Coronary artery (tissue), 2 donors: ENCODE results near the gene ARL15.

Experiments
- DNase-seq: peaks from one replicate; pipeline ENCODE4 v3.0.0-alpha.2; 2017; ENCODE audit warnings: low spot score
- H3K27ac ChIP-seq, 2 donors: fragments of 200-600 bp; sonication (generic); one replicate each; pipeline ENCODE4 v1.5.1; 2016 to 2019
- H3K4me3 ChIP-seq: fragments of 200-600 bp; sonication (generic); 2 replicates; pipeline ENCODE4 v1.5.1; 2016; ENCODE audit warnings: mild to moderate bottlenecking, moderate library complexity
- TF ChIP-seq, protein P1 (sequence below): fragments of 200-600 bp; sonication (generic); IDR thresholded peaks from one replicate; pipeline ENCODE4 v1.5.1; 2019; ENCODE audit warnings: antibody characterized with exemption

Gene ARL15

DNA sequence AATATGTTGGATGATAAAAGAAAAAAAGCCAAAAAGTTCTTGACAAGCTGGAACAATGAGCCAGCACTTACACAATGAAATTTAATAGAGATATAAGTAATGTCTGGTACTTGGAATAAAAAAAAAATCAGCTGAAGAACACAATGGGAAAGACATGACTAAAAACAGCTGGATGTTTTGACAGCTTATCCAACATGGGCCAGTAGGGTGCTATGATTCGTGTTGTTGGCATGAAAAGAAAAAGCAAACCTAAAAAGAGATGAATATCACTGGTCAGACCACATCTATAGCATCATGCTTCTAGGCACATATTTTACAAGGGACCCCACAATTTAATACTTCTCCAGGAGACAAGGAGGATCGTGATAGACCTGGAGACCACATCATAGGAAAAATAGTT is 175.3 kb downstream of the ARL15 start:
- TF ChIP-seq, protein P1, sequence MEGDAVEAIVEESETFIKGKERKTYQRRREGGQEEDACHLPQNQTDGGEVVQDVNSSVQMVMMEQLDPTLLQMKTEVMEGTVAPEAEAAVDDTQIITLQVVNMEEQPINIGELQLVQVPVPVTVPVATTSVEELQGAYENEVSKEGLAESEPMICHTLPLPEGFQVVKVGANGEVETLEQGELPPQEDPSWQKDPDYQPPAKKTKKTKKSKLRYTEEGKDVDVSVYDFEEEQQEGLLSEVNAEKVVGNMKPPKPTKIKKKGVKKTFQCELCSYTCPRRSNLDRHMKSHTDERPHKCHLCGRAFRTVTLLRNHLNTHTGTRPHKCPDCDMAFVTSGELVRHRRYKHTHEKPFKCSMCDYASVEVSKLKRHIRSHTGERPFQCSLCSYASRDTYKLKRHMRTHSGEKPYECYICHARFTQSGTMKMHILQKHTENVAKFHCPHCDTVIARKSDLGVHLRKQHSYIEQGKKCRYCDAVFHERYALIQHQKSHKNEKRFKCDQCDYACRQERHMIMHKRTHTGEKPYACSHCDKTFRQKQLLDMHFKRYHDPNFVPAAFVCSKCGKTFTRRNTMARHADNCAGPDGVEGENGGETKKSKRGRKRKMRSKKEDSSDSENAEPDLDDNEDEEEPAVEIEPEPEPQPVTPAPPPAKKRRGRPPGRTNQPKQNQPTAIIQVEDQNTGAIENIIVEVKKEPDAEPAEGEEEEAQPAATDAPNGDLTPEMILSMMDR = no peak
- no peak for DNase-seq
- no peak overlapping the region for H3K4me3 ChIP-seq
- no peak overlapping the region for H3K27ac ChIP-seq

DNA sequence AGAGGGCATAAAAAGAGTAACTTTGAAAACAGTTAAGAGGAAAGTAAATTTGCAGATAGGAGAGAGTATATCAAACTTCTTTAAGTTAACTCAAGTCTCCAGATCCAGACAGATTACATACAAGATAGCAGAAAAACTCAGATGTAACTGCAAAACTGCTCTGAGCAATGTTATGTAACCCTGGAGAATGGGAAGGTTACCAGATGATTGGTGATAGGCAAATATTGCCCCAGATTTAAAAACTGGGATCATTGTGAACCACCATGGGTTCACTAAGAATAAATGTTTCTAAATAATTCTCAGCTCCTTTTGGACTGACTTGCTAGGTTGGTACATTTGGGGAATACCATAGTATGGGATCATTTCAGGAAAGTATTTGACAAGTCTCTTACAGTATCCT is 176.5 kb downstream of the ARL15 start:
- H3K4me3 ChIP-seq = no peak overlapping the region
- DNase-seq = no peak
- TF ChIP-seq, protein P1 = no peak
- no peak overlapping the region for H3K27ac ChIP-seq

DNA sequence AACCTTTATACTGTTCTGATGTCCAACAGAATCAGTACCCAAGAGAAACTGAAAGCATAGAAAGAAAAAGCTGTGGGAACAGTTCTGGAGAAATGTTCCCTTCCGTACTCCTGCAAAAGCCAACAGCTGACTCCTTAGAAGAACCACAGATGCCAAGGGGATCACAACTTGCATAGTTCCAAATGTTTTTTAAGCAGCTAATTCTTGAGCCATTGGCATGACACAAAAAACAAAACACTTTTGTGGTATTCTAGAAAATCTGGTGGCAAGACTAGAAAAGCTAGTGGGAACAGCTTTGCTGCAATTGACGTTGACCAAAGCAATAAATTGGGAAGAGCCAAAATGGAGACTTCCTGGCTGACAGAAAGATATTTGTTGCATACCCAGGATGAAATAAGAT is 189.9 kb downstream of the ARL15 start:
- H3K27ac ChIP-seq = no peak overlapping the region
- TF ChIP-seq, protein P1 = no peak
- H3K4me3 ChIP-seq = no peak overlapping the region
- DNase-seq = no peak

DNA sequence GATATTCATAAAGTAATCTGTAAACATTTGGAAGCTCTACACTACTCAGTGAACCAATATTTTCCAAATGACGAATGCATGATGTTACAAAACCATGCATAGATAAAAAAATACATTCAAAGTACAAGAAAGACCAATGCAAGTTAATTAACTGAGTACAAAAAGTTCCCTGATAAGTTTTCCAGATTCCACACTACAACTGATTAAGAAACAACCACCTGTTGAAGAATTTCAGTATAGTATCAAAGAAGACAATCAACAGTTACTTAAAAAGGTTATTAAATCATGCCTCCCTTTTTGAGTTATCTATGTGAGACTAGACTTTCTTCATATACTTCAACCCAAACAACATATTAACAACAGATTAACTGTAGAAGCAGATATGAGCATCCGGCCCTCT is 192.4 kb downstream of the ARL15 start:
- TF ChIP-seq, protein P1 = no peak
- Histone ChIP-seq H3K4me3 (no peak overlapping the region), H3K27ac (no peak overlapping the region)
- no peak for DNase-seq

DNA sequence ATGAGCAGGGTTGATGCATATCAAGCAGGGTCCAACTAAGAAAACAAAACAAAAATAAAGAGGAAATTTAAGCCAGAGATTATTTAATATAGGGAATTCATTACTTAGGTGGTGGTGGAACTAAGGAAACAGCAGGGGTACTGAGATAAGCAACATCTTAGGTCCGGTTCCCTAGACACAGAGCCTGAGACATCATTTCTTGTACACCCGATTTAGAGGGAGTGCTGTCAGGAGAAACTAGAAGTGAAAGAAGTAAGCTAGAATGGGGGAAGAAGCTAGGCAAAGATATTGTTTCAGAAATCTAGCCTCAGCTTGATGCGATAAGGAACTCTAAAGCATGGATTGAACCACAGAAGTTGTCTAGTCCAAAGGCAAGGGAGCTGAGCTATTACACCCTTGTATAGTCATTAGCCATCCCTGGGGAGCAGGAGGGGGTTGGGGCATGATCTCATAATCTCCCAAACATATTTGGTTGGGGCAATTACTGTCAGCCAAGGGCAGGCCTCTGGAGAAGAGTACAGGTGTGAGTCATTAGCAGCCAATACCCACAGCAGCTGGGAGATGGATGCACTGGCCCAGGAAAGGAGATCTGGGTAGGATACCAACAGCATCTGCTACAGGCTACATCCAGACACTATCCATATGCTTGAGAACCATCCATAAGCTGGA is 194.5 kb downstream of the ARL15 start:
- Histone ChIP-seq H3K27ac (no peak overlapping the region), H3K4me3 (no peak overlapping the region)
- TF ChIP-seq, protein P1 = no peak
- no peak for DNase-seq

DNA sequence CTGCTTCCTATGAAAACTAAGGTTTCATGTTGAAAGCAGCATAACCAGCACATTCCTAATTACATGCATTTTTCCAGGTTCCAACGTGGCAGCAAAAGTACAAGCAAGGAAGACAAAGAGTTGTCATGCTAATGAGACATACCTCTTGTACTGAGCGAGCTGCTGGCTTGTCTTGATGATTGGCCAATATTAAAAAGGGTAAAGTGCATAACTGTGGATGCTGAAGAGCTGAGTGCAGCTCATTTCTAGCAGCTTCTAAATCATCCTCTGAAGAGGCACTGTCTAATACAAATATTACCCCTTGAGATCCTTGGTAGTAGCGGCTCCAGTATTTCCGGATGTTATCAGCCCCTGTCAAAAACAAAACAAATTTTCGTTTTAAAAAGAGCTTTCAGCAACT is 197.3 kb downstream of the ARL15 start:
- Histone ChIP-seq H3K4me3 (no peak overlapping the region), H3K27ac (no peak overlapping the region)
- no peak for DNase-seq
- TF ChIP-seq, protein P1 = no peak

DNA sequence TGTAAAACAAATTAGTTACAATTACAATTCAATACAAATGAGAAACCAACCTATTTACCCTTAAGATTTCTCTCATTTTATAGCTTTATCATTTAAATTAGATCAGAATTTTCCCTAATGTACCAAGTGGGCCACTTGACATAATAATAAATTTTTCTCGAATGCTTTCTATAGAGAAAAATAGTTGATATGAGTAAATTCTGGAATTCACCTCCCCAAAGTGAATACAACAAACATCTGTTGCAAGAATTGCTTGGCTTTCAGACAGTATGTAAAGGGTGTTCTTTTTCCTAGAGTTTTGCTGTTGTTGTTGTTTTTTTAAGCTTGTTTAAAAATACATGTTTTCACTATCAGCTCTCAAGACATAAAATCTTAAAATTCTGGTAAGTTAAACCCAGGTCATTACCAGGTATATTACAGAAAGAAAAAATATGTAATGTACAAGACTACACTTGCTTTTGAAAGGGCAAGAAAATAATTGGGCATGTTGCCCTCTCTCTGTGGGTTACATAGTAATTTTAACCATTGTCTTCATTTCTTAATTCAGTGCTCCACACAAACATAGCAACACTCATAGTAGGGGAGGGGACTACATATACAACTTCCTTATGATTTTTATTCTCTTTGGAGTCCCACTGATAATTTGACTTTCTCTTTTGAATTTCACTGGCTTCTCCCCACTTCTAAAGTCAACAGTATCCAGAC is 200.6 kb downstream of the ARL15 start:
- Histone ChIP-seq H3K27ac (no peak overlapping the region), H3K4me3 (no peak overlapping the region)
- TF ChIP-seq, protein P1 = no peak
- no peak for DNase-seq
